ENCODE results near the gene RUNX1.

GRCh38 chr21:34874684-34875513 lies 174.2 kb downstream of the RUNX1 start:
- TF ChIP-seq, protein P1, sequence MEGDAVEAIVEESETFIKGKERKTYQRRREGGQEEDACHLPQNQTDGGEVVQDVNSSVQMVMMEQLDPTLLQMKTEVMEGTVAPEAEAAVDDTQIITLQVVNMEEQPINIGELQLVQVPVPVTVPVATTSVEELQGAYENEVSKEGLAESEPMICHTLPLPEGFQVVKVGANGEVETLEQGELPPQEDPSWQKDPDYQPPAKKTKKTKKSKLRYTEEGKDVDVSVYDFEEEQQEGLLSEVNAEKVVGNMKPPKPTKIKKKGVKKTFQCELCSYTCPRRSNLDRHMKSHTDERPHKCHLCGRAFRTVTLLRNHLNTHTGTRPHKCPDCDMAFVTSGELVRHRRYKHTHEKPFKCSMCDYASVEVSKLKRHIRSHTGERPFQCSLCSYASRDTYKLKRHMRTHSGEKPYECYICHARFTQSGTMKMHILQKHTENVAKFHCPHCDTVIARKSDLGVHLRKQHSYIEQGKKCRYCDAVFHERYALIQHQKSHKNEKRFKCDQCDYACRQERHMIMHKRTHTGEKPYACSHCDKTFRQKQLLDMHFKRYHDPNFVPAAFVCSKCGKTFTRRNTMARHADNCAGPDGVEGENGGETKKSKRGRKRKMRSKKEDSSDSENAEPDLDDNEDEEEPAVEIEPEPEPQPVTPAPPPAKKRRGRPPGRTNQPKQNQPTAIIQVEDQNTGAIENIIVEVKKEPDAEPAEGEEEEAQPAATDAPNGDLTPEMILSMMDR (IDR thresholded peaks at IDR 0.05 in 8 of 11, conservative IDR thresholded peaks at IDR 0.05 in 3 of 11): no peak
- TF ChIP-seq POLR2A (IDR thresholded peaks at IDR 0.05) (no peak), POLR2AphosphoS5 (IDR thresholded peaks at IDR 0.05) (peak in 1 of 3 donors; percentile 43)

Data from spleen (tissue), 7 donors.